Astrocyte of the spinal cord (primary cell): ENCODE results near the gene MYBPH.

Source experiments
- DNase-seq: peaks from one replicate; pipeline ENCODE4 v3.0.0; 2011; ENCODE audit warnings: low read depth, low spot score
- H3K4me3 ChIP-seq: 2 replicates; pipeline ENCODE4 v1.5.1; 2011; ENCODE audit warnings: low read depth, mild to moderate bottlenecking, low read length, moderate library complexity
- CTCF ChIP-seq: IDR thresholded peaks from 2 replicates; pipeline ENCODE4 v1.5.1; 2012; ENCODE audit warnings: low read depth, mild to moderate bottlenecking, low read length, inconsistent platforms
- in situ Hi-C: cut with HindIII; loops from 2 replicates; pipeline ENCODE4 v1.10.0; 2017; ENCODE audit warnings: low sequenced_read_pairs

MYBPH gene

GRCh38 chr1:203168991-203169390 lies 6.6 kb downstream of the MYBPH start:
- no peak for DNase-seq
- in situ Hi-C loops, result no loop called here
- no peak for TF ChIP-seq CTCF
- no peak overlapping the region for H3K4me3 ChIP-seq

GRCh38 chr1:203168256-203168786 lies 7.3 kb downstream of the MYBPH start:
- in situ Hi-C loops, result no loop called here

DNA sequence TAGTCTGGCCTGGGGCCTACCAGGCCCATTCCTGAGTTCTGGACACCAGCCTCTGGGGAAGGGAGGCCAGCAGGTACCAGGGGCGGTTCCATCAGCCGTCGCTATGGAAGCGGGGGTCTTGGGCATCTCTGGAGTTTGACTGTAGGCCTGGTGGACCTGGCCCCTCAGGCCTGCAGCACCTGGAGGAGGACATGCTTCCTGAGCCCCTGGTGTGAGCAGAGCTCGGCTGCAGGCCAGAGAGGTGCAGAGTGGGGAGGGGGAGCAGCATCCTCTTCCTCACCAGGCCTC lies 7.8 kb downstream of the MYBPH start:
- no peak for DNase-seq
- H3K4me3 ChIP-seq, result no peak overlapping the region
- in situ Hi-C loops, result no loop called here
- TF ChIP-seq CTCF, result no peak

More at GRCh38 chr1:203168256-203168786, 7.3 kb downstream of the MYBPH start:
- DNase-seq, result no peak
- H3K4me3 ChIP-seq, result no peak overlapping the region
- TF ChIP-seq CTCF, result no peak

DNA sequence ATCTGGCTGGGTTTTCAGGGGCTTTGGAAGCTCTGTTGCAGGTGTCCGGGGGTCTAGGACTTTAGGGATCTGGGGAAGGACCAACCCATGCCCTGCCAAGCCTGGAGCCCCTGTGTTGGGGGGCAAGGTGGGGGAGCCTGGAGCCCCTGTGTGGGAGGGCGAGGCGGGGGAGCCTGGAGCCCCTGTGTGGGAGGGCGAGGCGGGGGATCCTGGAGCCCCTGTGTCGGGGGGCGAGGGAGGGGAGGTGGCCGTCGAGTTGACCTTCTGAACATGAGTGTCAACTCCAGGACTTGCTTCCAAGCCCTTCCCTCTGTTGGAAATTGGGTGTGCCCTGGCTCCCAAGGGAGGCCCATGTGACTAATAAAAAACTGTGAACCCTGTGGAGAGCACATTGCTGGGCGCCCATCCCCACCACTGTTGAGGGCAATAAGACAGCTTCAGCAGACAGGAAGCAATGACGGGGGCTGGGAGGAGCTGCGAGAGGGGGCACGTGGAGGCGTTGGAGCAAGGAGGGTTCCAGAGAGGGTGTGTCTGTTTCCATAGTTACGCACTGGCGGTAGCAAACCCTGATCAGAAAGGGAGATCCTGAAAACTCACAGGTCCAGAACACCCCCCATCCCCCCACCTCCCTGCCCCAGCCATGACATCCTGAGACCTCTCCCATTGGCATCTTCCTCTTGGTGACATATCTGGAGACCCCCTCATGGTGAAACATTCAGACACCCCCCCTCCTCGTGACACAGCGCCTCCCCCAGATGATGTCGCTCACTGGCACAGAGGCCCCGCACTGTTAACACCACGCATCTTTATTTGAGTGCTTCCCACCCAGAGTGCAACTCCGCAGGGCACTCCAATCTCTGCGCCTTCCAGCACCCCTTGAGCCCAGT lies 8.4 kb downstream of the MYBPH start:
- DNase-seq, result no peak
- in situ Hi-C loops, result no loop called here
- H3K4me3 ChIP-seq, result no peak overlapping the region
- TF ChIP-seq CTCF, result no peak

- in situ Hi-C loops, result no loop called here
- H3K4me3 ChIP-seq, result no peak overlapping the region
- no peak for DNase-seq
- TF ChIP-seq CTCF, result no peak
Observed at GRCh38 chr1:203166192-203166940, 9.3 kb downstream of the MYBPH start.

- TF ChIP-seq CTCF, result no peak
- in situ Hi-C loops, result no loop called here
- no peak for DNase-seq
- no peak overlapping the region for H3K4me3 ChIP-seq
Observed at GRCh38 chr1:203165800-203166161, 9.8 kb downstream of the MYBPH start.
